ENCODE results near the gene PLD5.

DNA sequence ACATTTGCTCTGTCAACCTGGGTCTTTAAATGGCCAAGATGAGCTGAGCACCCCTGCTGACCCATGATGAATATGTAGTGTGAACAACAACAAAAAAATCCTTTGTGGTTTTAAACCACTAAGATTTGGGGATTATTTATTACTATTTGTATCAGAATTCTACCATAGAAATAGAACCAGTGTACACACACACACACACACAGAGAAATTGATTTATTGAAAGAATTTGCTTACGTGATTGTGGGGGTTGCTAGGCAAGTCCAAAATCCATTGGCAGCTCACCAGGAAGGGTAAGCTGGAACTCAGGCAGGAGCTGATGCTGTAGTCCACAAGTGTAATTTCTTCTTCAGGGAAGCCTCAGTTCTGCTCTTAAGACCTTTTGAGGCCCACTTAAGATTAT is 443.1 kb downstream of the PLD5 start:
- TF ChIP-seq CTCF (IDR thresholded peaks at IDR 0.05; ENCODE audit: low read depth, low read length, missing input control) (no peak), JUND (IDR thresholded peaks at IDR 0.05) (no peak), GABPA (IDR thresholded peaks at IDR 0.05 in 1 of 2, conservative IDR thresholded peaks at IDR 0.05 in 1 of 2) (no peak), RAD21 (IDR thresholded peaks at IDR 0.05) (no peak), FOXA1 (IDR thresholded peaks at IDR 0.05) (no peak), REST (IDR thresholded peaks at IDR 0.05) (no peak), SP1 (IDR thresholded peaks at IDR 0.05) (no peak), EGR1 (IDR thresholded peaks at IDR 0.05; ENCODE audit: low read depth in 2 of 2) (no peak), TAF1 (conservative IDR thresholded peaks at IDR 0.05) (no peak), HNF4A (conservative IDR thresholded peaks at IDR 0.05) (no peak), YY1 (IDR thresholded peaks at IDR 0.05) (no peak)
- TF ChIP-seq, protein P1, sequence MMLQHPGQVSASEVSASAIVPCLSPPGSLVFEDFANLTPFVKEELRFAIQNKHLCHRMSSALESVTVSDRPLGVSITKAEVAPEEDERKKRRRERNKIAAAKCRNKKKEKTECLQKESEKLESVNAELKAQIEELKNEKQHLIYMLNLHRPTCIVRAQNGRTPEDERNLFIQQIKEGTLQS (IDR thresholded peaks at IDR 0.05) = no peak

Data from liver (tissue), 3 donors.